Gastroesophageal sphincter (tissue), 4 donors: Measurements from ENCODE around the gene GPC3. TPM values are rescaled to one million over a fixed set of nuclear protein-coding genes. Genes with fewer than 3 reads are reported as not detected.

ENCODE experiments used
- ATAC-seq: fragments of 150-250 bp; one replicate; pipeline ENCODE4 v1.9.1; 2016; ENCODE audit warnings: mild to moderate bottlenecking, moderate library complexity
- H3K27ac ChIP-seq, 4 donors: fragments of 200-600 bp; sonication (generic) in 3 of 4; 1 replicate in 3 of 4; 2 replicates in 1 of 4; pipeline ENCODE4 v1.5.1; 2016 to 2019
- H3K27me3 ChIP-seq: fragments of 200-600 bp; sonication (generic); one replicate; pipeline ENCODE4 v1.5.1; 2019
- H3K36me3 ChIP-seq, 2 donors: fragments of 200-600 bp; sonication (generic); one replicate each; pipeline ENCODE4 v1.5.1; 2019; ENCODE audit warnings: control low read depth in 1 of 2
- H3K4me1 ChIP-seq, 3 donors: fragments of 200-600 bp; sonication (generic); 1 replicate in 2 of 3; 2 replicates in 1 of 3; pipeline ENCODE4 v1.5.1; 2016 to 2019; ENCODE audit warnings: control low read depth in 2 of 3
- H3K4me3 ChIP-seq, 2 donors: fragments of 200-600 bp; sonication (generic); one replicate each; pipeline ENCODE4 v1.5.1; 2019; ENCODE audit warnings: mild to moderate bottlenecking in 1 of 2, moderate library complexity in 1 of 2
- H3K9me3 ChIP-seq, 3 donors: fragments of 200-600 bp; sonication (generic); one replicate each; pipeline ENCODE4 v1.5.1; 2017 to 2019; ENCODE audit warnings: control low read depth in 2 of 3
- CTCF ChIP-seq, 4 experiments: fragments of 200-600 bp in 2 of 4; fragments of 450-650 bp in 2 of 4; sonication (generic) in 1 of 4; IDR thresholded peaks; one replicate each; pipeline ENCODE4 v1.5.1; 2017 to 2019; ENCODE audit warnings: antibody characterized with exemption in 4 of 4, mild to moderate bottlenecking in 2 of 4, moderate library complexity in 2 of 4
- EP300 ChIP-seq: sonication (generic); formaldehyde crosslinking; IDR thresholded peaks from one replicate; pipeline ENCODE4 v1.6.1; 2017; ENCODE audit warnings: antibody characterized with exemption, mild to moderate bottlenecking
- POLR2A ChIP-seq, 2 donors: fragments of 450-650 bp; IDR thresholded peaks; one replicate each; pipeline ENCODE4 v1.6.1; 2017; ENCODE audit warnings: antibody characterized with exemption in 2 of 2, mild to moderate bottlenecking in 2 of 2, moderate library complexity in 1 of 2
- POLR2AphosphoS5 ChIP-seq: sonication (generic); formaldehyde crosslinking; IDR thresholded peaks from one replicate; pipeline ENCODE4 v1.6.1; 2017; ENCODE audit warnings: antibody characterized with exemption
- WGBS, 2 donors: methylation state at CpG; one replicate each; pipeline ENCODE4 v1.1.5; 2018; ENCODE audit warnings: low coverage in 1 of 2; 5-methylcytosine and 5-hydroxymethylcytosine counted together
- total RNA-seq, 4 donors: library from RNA; depleted of rRNA; stranded (reverse); fragments of >200 nt; gene quantifications; one replicate each; pipeline ENCODE4 v1.1.0, GENCODE V29; 2016

The GPC3 gene
- total RNA-seq, 4 donors from 2014 or later: 5.8 to 19.7 (median 14.9) TPM

GRCh38 chrX:134013524-134013923 lies 28.1 kb upstream of the GPC3 start:
- Histone ChIP-seq H3K4me3 (no peak overlapping the region), H3K9me3 (no peaks in the 10 kb centered on the region), H3K4me1 (no peaks in the 10 kb centered on the region), H3K36me3 (no peaks in the 10 kb centered on the region), H3K27me3 (no peaks in the 10 kb centered on the region), H3K27ac (no peak overlapping the region)
- TF ChIP-seq POLR2A (IDR thresholded peaks at IDR 0.05) (no peak), POLR2AphosphoS5 (no peak), EP300 (no peak), CTCF (IDR thresholded peaks at IDR 0.05) (no peak)
- WGBS, 2 donors: 68% methylated on average over 2 of the region's 4 CpGs; no CpG with 5 or more reads in 1 of the 2 donors
- no peak for ATAC-seq

- Histone ChIP-seq H3K27me3 (no peaks in the 10 kb centered on the region), H3K9me3 (no peaks in the 10 kb centered on the region), H3K4me1 (no peaks in the 10 kb centered on the region), H3K4me3 (no peak overlapping the region), H3K36me3 (no peaks in the 10 kb centered on the region), H3K27ac (no peak overlapping the region)
- no peak for ATAC-seq
- no peak for TF ChIP-seq EP300
- no peak for TF ChIP-seq CTCF (IDR thresholded peaks at IDR 0.05)
- no peak for TF ChIP-seq POLR2AphosphoS5
- TF ChIP-seq POLR2A (IDR thresholded peaks at IDR 0.05): no peak
- 0 to 83% methylated on average over 1 of the region's 1 CpG for WGBS, 2 donors
These were observed 27.7 kb upstream of the GPC3 start for GRCh38 chrX:134013092-134013497.

- Histone ChIP-seq H3K36me3 (no peaks in the 10 kb centered on the region), H3K27ac (no peak overlapping the region), H3K4me1 (no peaks in the 10 kb centered on the region), H3K4me3 (no peak overlapping the region), H3K27me3 (no peaks in the 10 kb centered on the region), H3K9me3 (no peaks in the 10 kb centered on the region)
- 33 to 71% methylated on average over 1 of the region's 1 CpG for WGBS, 2 donors
- no peak for TF ChIP-seq POLR2A (IDR thresholded peaks at IDR 0.05)
- no peak for TF ChIP-seq POLR2AphosphoS5
- TF ChIP-seq EP300: no peak
- no peak for TF ChIP-seq CTCF (IDR thresholded peaks at IDR 0.05)
- ATAC-seq: no peak
These were observed 25.3 kb upstream of the GPC3 start for GRCh38 chrX:134010690-134011089.

- Histone ChIP-seq H3K9me3 (no peaks in the 10 kb centered on the region), H3K4me3 (no peak overlapping the region), H3K27me3 (no peaks in the 10 kb centered on the region), H3K27ac (no peak overlapping the region), H3K4me1 (peaks cover 0 to 13% (median 5%) of the 10 kb centered on the region in 3 donors), H3K36me3 (no peaks in the 10 kb centered on the region)
- ATAC-seq: no peak
- 75 to 86% methylated on average over 1 of the region's 1 CpG for WGBS, 2 donors
- TF ChIP-seq POLR2AphosphoS5: no peak
- TF ChIP-seq POLR2A (IDR thresholded peaks at IDR 0.05): no peak
- TF ChIP-seq EP300: no peak
- TF ChIP-seq CTCF (IDR thresholded peaks at IDR 0.05): no peak
These were observed 22.3 kb upstream of the GPC3 start for GRCh38 chrX:134007716-134008115.

GRCh38 chrX:134006484-134007161 lies 21.2 kb upstream of the GPC3 start:
- Histone ChIP-seq H3K4me1 (peaks cover 0 to 13% (median 5%) of the 10 kb centered on the region in 3 donors), H3K36me3 (no peaks in the 10 kb centered on the region), H3K4me3 (no peak overlapping the region), H3K27me3 (no peaks in the 10 kb centered on the region), H3K9me3 (no peaks in the 10 kb centered on the region), H3K27ac (no peak overlapping the region)
- no peak for ATAC-seq
- 92 to 94% methylated on average over 2 of the region's 2 CpGs for WGBS, 2 donors
- TF ChIP-seq POLR2A (IDR thresholded peaks at IDR 0.05) (no peak), CTCF (IDR thresholded peaks at IDR 0.05) (no peak), EP300 (no peak)
